Muscle layer of duodenum (tissue), 2 donors: ENCODE results near the gene PRSS27.

ENCODE experiments used
- H3K27ac ChIP-seq: one replicate; pipeline ENCODE4 v1.7.0; 2013; ENCODE audit warnings: mild to moderate bottlenecking, low read length
- H3K27me3 ChIP-seq: one replicate; pipeline ENCODE4 v1.7.0; 2013; ENCODE audit warnings: low read depth, mild to moderate bottlenecking, control low read depth, low read length
- H3K36me3 ChIP-seq, 2 donors: one replicate each; pipeline ENCODE4 v1.7.0; 2013; ENCODE audit warnings: low read length in 2 of 2, control low read depth in 1 of 2, mild to moderate bottlenecking in 1 of 2; ENCODE audit not compliant: insufficient read depth in 2 of 2, control insufficient read depth in 1 of 2
- H3K4me1 ChIP-seq, 2 donors: one replicate each; pipeline ENCODE4 v1.7.0; 2013; ENCODE audit warnings: low read length in 2 of 2, mild to moderate bottlenecking in 2 of 2, control low read depth in 1 of 2, moderate library complexity in 1 of 2; ENCODE audit not compliant: insufficient read depth in 2 of 2, control insufficient read depth in 1 of 2
- H3K4me3 ChIP-seq, 2 donors: one replicate each; pipeline ENCODE4 v1.7.0; 2013; ENCODE audit warnings: low read length in 2 of 2, low read depth in 1 of 2, mild to moderate bottlenecking in 1 of 2
- H3K9me3 ChIP-seq, 2 donors: one replicate each; pipeline ENCODE4 v1.7.0; 2013; ENCODE audit warnings: low read length in 2 of 2, control low read depth in 1 of 2, mild to moderate bottlenecking in 1 of 2; ENCODE audit not compliant: control insufficient read depth in 1 of 2
- donor health status: healthy.

The PRSS27 gene

GRCh38 chr16:2739625-2740430 lies 19.8 kb upstream of the PRSS27 start:
- Histone ChIP-seq H3K9me3 (no peaks in the 10 kb centered on the region), H3K36me3 (no peaks in the 10 kb centered on the region), H3K4me3 (no peak overlapping the region), H3K4me1 (no peaks in the 10 kb centered on the region), H3K27me3 (no peaks in the 10 kb centered on the region), H3K27ac (no peak overlapping the region)

DNA sequence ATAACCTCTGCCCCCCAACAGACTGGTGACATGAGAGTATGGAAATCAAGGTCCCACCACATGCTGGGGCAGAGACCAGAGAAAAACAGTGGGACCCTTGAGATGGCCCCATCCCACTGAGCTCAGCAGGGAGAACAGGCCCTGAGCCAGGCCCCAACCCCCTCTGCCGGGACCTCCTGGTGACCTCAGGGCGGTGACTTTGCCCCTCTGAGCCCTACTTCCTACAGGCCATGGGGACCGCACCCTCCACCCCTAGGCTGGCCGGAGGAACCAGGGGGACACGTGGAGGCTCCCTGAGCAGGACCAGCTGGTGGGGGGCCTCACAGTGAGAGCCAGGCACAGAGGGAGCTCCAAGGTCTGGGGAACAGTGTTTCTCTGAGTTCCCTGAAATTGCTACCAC lies 18.6 kb upstream of the PRSS27 start:
- Histone ChIP-seq H3K4me1 (no peaks in the 10 kb centered on the region), H3K36me3 (no peaks in the 10 kb centered on the region), H3K27me3 (no peaks in the 10 kb centered on the region), H3K27ac (no peak overlapping the region), H3K4me3 (no peak overlapping the region), H3K9me3 (no peaks in the 10 kb centered on the region)

DNA sequence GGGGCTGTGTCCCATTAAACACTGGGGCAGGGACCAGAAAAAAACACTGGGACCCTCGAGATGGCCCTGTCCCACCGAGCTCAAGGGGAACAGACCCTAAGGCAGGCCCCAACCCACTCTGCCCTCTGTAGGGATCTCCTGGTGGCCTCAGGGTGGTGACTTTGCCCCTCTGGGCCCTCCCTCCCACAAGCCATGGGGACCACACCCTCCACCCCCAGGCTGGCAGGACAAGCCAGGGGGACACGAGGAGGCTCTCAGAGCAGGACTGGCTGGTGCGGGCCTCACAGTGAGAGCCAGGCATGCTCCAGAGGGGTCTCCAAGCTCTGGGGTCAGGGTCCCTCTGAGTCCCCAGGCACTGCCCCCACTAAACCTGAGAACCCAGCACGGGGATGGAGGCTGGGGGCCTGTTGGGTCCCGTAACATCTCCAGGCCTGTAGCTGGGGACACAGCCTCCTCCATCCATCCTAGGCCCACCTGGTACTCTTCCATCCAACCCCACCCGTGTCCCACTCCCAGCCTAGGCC lies 17.9 kb upstream of the PRSS27 start:
- Histone ChIP-seq H3K4me1 (no peaks in the 10 kb centered on the region), H3K27ac (no peak overlapping the region), H3K4me3 (no peak overlapping the region), H3K9me3 (no peaks in the 10 kb centered on the region), H3K36me3 (no peaks in the 10 kb centered on the region), H3K27me3 (no peaks in the 10 kb centered on the region)

DNA sequence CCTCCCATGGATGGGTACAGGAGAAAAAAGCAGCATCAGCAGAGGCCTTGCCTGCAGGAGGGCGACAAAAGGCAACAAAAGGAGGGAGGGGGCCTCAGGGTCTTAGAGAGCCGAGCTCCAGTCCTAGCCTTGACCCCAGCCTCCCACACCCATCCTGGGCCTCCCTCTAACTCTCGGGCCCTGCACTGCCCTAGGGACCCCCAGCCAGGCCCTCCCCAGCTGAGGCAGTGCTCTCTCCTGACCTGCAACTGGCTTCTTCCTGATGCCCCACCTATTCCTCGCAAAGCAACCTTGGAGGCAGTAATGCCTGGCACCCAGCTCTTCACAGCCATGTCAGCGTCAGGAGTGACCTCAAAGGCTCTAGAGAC lies 17.2 kb upstream of the PRSS27 start:
- H3K9me3 ChIP-seq: no peaks in the 10 kb centered on the region
- no peaks in the 10 kb centered on the region for H3K4me1 ChIP-seq
- no peak overlapping the region for H3K27ac ChIP-seq
- no peak overlapping the region for H3K4me3 ChIP-seq
- H3K36me3 ChIP-seq: no peaks in the 10 kb centered on the region
- H3K27me3 ChIP-seq: no peaks in the 10 kb centered on the region

- Histone ChIP-seq H3K27ac (no peak overlapping the region), H3K9me3 (no peaks in the 10 kb centered on the region), H3K4me3 (no peak overlapping the region), H3K27me3 (no peaks in the 10 kb centered on the region), H3K36me3 (no peaks in the 10 kb centered on the region), H3K4me1 (no peaks in the 10 kb centered on the region)
These were observed 16.6 kb upstream of the PRSS27 start for GRCh38 chr16:2736476-2737237.

- Histone ChIP-seq H3K4me1 (no peaks in the 10 kb centered on the region), H3K36me3 (no peaks in the 10 kb centered on the region), H3K4me3 (no peak overlapping the region), H3K27ac (no peak overlapping the region), H3K27me3 (no peaks in the 10 kb centered on the region), H3K9me3 (no peaks in the 10 kb centered on the region)
These were observed 15.0 kb upstream of the PRSS27 start for GRCh38 chr16:2734844-2735515.

DNA sequence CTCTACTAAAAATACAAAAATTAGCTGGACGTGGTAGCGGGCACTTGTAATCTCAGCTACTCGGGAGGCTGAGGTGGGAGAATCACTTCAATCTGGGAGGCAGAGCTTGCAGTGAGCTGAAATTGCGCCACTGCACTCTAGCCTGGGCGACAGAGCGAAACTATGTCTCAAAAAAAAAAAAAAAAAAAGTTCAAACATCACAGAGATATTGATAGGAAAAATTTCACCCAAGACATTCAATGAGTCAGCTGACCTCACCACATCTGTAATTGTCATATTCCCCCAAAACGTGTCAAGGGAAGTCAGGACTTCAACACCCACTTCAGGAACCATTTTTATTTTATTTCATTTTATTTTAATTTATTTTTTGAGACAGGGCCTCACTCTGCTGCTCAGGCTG lies 8.0 kb upstream of the PRSS27 start:
- peaks cover 4% of the 10 kb centered on the region for H3K27me3 ChIP-seq

DNA sequence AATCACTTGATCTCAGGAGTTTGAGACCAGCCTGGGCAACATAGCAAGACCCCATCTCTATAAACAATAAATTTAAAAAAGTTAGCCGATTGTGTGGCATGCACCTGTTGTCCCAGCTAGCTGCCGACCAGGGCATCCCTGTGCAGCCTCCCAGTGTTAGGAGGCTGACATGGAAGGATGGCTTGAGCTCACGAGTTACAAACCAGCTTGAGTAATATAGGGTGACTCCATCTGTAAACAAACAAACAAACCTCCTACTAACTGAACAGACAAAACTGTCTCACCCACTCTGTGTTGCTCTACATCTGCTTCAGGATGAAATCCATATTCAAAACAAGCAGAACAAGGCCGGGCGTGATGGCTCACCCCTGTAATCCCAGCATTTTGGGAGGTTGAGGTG lies 6.9 kb upstream of the PRSS27 start:
- H3K4me1 ChIP-seq: no peaks in the 10 kb centered on the region

More for the DNA sequence above, 8.0 kb upstream of the PRSS27 start:
- Histone ChIP-seq H3K9me3 (no peaks in the 10 kb centered on the region), H3K4me1 (no peaks in the 10 kb centered on the region), H3K27ac (no peak overlapping the region), H3K36me3 (no peaks in the 10 kb centered on the region), H3K4me3 (no peak overlapping the region)

DNA sequence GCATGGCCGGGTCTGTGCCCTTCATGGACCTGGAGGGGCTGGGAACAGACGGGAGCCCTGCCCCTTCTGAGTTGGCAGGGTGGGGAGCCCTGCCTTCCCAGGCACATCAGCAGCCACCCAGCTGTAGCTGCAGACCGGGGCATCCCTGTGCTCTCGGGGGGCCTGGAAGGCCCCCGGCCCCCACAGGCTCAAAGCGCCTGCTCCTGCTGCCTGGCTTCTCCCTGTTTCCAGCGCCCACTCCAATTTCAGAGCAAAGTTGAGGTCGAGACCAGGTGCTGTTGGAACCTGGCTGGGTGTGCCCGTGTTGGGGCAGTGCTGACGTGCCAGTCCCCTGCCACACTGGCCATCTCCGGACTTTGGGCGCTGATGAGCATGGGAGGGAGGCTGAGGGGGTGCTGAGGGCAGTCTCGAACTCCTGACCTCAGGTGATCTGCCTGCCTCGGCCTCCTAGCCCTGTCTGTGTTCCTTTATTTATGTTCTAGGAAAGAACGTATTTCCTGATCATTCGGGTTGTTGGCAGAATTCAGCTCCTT lies 4.9 kb upstream of the PRSS27 start:
- Histone ChIP-seq H3K4me3 (no peak overlapping the region), H3K27ac (no peak overlapping the region), H3K4me1 (no peaks in the 10 kb centered on the region), H3K27me3 (peaks cover 4% of the 10 kb centered on the region), H3K36me3 (no peaks in the 10 kb centered on the region), H3K9me3 (no peaks in the 10 kb centered on the region)

More for the DNA sequence above, 6.9 kb upstream of the PRSS27 start:
- Histone ChIP-seq H3K36me3 (no peaks in the 10 kb centered on the region), H3K27ac (no peak overlapping the region), H3K27me3 (peaks cover 4% of the 10 kb centered on the region), H3K4me3 (no peak overlapping the region), H3K9me3 (no peaks in the 10 kb centered on the region)

DNA sequence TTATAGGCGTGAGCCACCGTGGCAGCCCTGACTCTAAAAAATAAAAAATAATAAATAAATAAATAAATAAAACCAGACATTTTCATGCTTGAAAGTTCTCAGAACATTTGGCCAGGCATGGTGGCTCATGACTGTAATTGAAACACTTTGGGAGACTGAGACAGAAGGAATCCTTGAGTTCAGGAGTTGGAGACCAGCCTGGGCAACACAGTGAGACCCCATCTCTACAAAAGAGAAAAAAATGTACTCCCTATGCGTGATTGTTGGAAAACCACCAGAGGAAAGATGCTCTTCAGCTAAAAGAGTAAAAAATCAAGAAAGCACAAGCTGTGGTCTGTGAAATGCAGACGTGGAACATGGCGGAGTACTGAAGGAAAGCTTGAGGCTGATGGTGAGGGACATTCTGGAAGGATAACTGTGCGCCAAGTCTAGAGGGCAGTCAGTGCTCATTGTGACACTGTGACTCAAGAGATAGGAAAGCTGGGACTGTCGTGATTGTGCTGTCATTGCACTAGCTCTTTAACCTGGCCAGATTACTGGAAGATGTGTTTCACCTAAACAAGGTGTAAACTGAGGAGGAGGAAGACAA lies 4.2 kb upstream of the PRSS27 start:
- no peak overlapping the region for H3K4me3 ChIP-seq
- H3K4me1 ChIP-seq: no peaks in the 10 kb centered on the region
- no peaks in the 10 kb centered on the region for H3K9me3 ChIP-seq
- H3K27ac ChIP-seq: no peak overlapping the region
- H3K27me3 ChIP-seq: peaks cover 4% of the 10 kb centered on the region
- H3K36me3 ChIP-seq: no peaks in the 10 kb centered on the region
